Measurements from ENCODE around the gene LCE1F.

The LCE1F gene

GRCh38 chr1:152774875-152775274 lies at the start of gene LCE1F:
LCE1F (plus strand) TSS chr1:152775140; CDS start chr1:152776372, 1,232 bp downstream.
- no peak for DNase-seq

DNA sequence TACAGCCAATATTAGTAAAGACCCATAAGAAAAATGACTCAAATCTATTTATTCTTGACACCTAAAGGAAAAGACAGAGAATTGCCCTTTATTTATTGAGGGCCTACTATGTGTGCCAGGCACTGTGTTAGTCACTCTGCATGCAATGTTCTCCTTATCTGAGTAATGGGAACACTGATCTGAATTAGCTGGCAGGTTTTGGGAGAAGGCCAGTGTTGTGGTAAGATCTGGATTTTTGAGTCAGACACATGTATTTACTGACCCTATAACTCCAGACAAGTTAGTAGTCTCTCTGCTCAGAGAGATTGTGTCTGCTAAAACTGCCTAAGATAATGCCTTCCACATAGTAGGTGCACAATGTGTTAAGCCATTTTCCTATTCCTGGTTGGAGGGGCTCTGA lies 49.7 kb upstream of the LCE1F start:
- DNase-seq, result no peak

GRCh38 chr1:152728986-152729385 lies 46.0 kb upstream of the LCE1F start:
- DNase-seq, result no peak

DNA sequence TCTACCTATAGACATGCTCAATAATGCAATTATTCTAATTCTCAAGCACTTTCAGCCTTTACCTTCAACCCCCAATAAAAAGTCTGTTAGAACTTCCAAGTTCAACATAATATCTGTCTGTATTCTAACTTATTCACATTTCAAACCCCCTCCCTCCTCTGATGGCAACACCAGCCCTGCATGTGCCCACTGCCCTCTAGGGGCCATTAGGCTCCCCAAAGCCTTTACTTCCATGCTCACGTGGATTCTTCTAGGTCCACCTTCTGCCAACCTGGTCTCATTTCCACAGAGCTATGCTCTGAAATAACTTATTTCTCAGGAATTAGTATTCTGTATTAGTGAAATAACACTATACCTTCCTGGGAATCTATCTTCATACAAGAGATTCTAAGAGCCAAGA lies 39.3 kb upstream of the LCE1F start:
- DNase-seq, result no peak

DNA sequence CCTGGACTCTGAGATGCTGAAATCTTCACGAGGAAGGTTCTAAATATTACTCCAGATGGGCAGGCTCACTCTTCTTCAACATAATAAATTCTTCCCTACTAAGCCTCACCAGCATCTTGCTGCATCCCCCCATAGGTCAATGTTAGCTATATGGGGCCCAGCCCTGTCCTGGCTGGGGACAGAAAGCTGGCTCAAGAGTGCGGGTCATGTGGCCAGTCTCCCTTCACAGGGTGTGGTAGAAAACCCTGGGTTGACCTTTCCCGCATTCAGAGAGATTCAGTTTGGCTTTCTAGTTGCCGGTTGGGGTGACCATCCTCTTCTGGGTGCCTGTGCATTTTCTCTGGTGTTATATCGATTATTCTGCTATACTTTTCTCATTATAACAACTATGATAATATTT lies 36.9 kb upstream of the LCE1F start:
- DNase-seq, result no peak

- no peak for DNase-seq
Measured at GRCh38 chr1:152739841-152740240, 35.1 kb upstream of the LCE1F start.

DNA sequence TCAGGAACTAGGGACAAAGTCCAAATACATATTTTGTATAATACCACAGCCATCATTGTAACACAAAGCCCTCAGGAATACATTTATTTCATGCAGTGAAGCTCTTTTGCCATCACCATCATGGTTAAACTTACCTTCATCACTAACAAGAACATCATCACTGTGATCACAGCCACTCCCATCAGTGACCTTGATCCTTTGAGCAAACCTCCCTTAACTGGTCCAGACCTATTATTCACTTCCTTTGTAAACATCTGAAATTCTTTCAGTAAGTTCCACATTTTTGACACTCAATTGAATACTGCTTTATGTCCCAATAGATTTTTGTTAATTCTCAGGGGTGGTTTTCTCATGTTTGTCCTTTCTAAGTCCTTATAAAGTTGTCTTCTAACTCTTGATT lies 33.3 kb upstream of the LCE1F start:
- DNase-seq, result no peak

GRCh38 chr1:152743371-152744145 lies 31.4 kb upstream of the LCE1F start:
- no peak for DNase-seq

DNA sequence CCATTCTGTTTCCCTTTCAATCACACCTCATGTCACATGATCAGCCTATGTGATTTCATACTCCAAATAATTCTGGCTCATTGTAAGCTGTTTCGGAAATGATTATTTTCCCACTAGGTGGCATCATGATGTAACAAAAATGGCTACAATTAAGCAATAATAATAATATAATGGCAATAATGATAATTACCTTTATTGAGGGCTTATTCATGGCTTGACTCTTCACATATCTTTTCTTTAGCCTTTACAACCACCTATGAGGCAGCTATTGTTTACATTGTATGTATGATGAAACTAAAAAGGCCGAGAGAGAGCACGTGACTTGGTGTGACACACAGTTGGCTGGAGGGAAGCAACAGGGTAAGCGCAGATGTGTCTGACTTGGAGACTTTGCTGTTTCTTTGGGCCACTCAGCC lies 29.6 kb upstream of the LCE1F start:
- no peak for DNase-seq

GRCh38 chr1:152745765-152746444 lies 29.0 kb upstream of the LCE1F start:
- no peak for DNase-seq

- no peak for DNase-seq
Measured at GRCh38 chr1:152747831-152748230, 27.1 kb upstream of the LCE1F start.

GRCh38 chr1:152752225-152752624 lies 22.7 kb upstream of the LCE1F start:
- no peak for DNase-seq

DNA sequence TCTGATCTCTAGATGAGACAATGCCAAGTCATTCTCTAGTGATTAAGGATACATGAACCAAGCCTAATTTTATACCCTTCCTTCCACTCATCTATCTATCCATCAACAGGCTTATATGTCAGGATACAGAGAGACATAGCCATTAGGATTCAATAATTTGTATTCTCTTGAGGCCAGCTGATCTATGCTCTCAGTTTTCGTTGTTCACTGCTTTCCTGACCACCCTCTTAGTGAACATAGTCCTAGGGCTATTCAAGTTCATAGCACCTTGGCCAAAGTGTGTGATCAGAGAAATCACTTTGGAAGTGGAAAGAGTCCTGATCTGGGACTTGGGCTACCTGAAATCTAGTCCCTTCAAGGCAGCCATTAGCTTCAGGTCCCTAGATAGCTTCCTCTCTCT lies 21.4 kb upstream of the LCE1F start:
- no peak for DNase-seq

GRCh38 chr1:152756872-152757271 lies 18.1 kb upstream of the LCE1F start:
- no peak for DNase-seq

- no peak for DNase-seq
Measured at GRCh38 chr1:152757747-152758146, 17.2 kb upstream of the LCE1F start, which contains the start of gene KPRP. KPRP (plus strand) TSS chr1:152758025; CDS start chr1:152759589, 1,564 bp downstream.

DNA sequence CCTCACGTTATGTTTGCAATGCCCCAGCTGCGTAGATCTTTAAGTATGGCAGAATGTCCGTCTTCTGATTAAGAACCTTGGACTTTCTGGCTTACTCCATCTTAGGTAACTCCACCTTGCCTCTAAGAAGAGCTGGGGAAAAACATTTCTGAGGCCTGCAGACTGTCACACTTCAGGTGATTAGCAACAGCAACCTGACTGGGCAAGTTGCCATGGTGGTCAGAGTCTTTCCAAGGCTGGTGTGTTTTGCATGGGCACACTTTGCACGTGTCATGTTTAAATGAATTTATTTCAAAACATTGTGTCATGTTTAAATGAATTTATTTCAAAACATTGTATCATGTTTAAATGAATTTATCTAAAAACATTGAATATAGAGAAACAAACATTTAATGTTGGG lies 16.3 kb upstream of the LCE1F start:
- no peak for DNase-seq

- no peak for DNase-seq
Measured at GRCh38 chr1:152759453-152760173, 15.3 kb upstream of the LCE1F start.

- DNase-seq, result no peak
Measured at GRCh38 chr1:152760551-152761190, 14.3 kb upstream of the LCE1F start.

- DNase-seq, result no peak
Measured at GRCh38 chr1:152761609-152762213, 13.2 kb upstream of the LCE1F start.

DNA sequence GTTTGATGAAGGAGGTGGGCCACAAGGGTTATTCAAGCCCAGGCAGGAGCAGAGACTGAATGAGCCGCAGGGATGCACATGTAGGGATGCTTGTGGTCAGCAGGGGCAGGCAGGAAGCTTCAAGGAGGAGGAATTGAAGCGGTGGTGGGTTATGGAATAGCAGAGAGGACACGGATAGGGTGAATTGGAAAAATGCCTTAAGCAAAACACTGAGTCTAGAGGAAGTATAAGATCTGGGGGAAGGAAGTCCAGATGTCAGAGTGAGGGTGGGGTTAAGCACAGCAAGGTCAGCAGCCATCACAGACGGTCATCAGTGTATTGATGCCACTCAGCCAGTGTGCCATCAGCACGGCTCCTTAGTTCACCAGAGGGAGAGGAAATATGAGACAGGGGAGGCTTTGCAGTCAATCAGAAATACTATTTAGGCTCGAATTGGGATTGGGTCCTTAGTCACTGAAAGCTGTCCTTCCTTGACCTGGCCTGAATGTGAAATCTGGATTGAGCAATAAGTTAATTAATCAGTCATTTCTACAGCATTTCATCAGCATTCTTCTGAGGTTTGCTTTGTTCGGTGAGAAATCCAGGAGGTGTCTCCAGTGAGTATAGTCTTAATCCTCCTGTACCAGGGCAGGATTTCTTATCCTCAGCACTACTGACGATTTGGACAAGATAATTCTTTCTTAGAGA lies 6.0 kb upstream of the LCE1F start:
- DNase-seq, result no peak

GRCh38 chr1:152770411-152770810 lies 4.5 kb upstream of the LCE1F start:
- no peak for DNase-seq

DNA sequence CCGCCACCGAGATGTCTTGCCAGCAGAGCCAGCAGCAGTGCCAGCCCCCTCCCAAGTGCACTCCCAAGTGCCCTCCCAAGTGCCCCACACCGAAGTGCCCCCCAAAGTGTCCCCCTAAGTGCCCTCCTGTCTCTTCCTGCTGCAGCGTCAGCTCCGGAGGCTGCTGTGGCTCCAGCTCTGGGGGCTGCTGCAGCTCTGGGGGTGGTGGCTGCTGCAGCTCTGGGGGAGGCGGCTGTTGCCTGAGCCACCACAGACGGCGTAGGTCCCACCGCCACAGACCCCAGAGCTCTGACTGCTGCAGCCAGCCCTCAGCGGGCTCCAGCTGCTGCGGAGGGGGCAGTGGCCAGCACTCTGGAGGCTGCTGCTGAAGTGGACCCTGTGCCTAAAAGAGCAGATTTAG lies 1.4 kb downstream of the LCE1F start:
- DNase-seq, result no peak
